GM18868 (cell line): Measurements from ENCODE around the gene RSPH1.
"Not testable (repeated sequence)": the region's sequence is repeated elsewhere in the genome, so short reads cannot be mapped to it uniquely, and the experiment has no call there.

Experiments
- ATAC-seq: cut with Tn5 transposase; IDR thresholded peaks from one replicate; pipeline ENCODE4 v1.9.1; 2021; ENCODE audit warnings: mild to moderate bottlenecking, moderate library complexity; ENCODE audit not compliant: unreplicated experiment

The RSPH1 gene

GRCh38 chr21:42489991-42490390, 6.0 kb downstream of the RSPH1 start:
- ATAC-seq, result no peak

GRCh38 chr21:42489006-42489563, 6.9 kb downstream of the RSPH1 start:
- no peak for ATAC-seq

GRCh38 chr21:42486531-42486930, 9.5 kb downstream of the RSPH1 start:
- ATAC-seq, result no peak

- no peak for ATAC-seq
These were observed 10.0 kb downstream of the RSPH1 start for GRCh38 chr21:42486072-42486471.

GRCh38 chr21:42484966-42485365, 11.1 kb downstream of the RSPH1 start:
- ATAC-seq, result no peak

- ATAC-seq, result no peak
These were observed 14.9 kb downstream of the RSPH1 start for GRCh38 chr21:42481169-42481568.

- ATAC-seq, result no peak
These were observed 15.3 kb downstream of the RSPH1 start for GRCh38 chr21:42480736-42481135.

- no peak for ATAC-seq
These were observed 16.4 kb downstream of the RSPH1 start for GRCh38 chr21:42479582-42479981.

- peak; percentile 51 for ATAC-seq
These were observed 17.5 kb downstream of the RSPH1 start for GRCh38 chr21:42478504-42478903.

GRCh38 chr21:42476388-42477331, 19.4 kb downstream of the RSPH1 start:
- no peak for ATAC-seq

- ATAC-seq, result no peak
These were observed 20.3 kb downstream of the RSPH1 start for GRCh38 chr21:42475526-42476387.

- no peak for ATAC-seq
These were observed 21.0 kb downstream of the RSPH1 start for GRCh38 chr21:42475036-42475435.

- ATAC-seq, result peak; percentile 74
These were observed 21.8 kb downstream of the RSPH1 start for GRCh38 chr21:42474043-42474831.

- no peak for ATAC-seq
These were observed 22.5 kb downstream of the RSPH1 start for GRCh38 chr21:42473498-42474042.

GRCh38 chr21:42472521-42472920, 23.5 kb downstream of the RSPH1 start:
- no peak for ATAC-seq

- no peak for ATAC-seq
These were observed 24.2 kb downstream of the RSPH1 start for GRCh38 chr21:42471716-42472330.

GRCh38 chr21:42471206-42471605, 24.8 kb downstream of the RSPH1 start:
- no peak for ATAC-seq

- not testable (repeated sequence) for ATAC-seq
These were observed 26.3 kb downstream of the RSPH1 start for GRCh38 chr21:42469726-42470125.

- ATAC-seq, result peak; percentile 44
These were observed 26.8 kb downstream of the RSPH1 start for GRCh38 chr21:42469272-42469671.
